Hypothalamus (tissue), 51 donors: ENCODE data around the gene PHF19.

Experiments
- DNase-seq, 51 donors: peaks; one replicate each; lab custom pipeline; 2025; lab: John Stamatoyannopoulos, UW

PHF19 gene

GRCh38 chr9:120856700-120857099 is 20.3 kb downstream of the PHF19 start:
- no peak for DNase-seq

GRCh38 chr9:120855827-120856670 is 20.9 kb downstream of the PHF19 start:
- DNase-seq = no peak

DNA sequence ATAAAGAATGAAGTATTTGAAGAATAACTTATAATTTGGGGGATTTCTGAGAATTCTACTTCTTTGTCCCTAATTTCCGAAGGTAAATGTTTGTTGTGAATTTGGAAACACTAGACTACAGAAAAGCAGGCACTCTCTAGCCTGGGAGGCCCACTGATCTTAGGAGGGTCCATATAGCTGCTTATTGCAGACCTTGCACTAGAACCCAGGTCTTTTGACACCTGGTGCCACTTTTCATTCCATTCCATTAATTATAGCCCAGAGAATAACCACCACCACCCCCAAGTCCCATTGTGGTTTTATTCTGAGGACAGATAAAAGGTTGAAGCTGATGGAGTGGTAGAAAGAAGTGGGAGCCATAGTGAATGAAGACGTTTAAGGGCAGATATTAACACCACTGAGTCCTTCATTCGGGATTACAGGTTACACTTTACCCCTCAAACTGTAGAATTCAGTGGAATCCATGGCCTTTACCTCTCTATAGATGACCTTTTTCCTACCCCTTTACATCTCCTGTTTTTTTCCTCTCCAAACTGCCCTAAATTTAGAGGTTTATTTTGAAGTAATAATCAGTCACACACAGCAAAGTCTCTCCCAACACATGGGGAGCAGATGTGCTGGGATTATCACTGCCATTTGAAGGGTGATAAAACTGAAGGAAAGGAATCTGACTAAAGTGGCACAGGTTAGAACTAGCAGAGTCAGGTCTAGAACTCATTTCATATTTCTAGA is 22.2 kb downstream of the PHF19 start:
- no peak for DNase-seq

GRCh38 chr9:120853198-120853597 is 23.8 kb downstream of the PHF19 start:
- DNase-seq = no peak

DNA sequence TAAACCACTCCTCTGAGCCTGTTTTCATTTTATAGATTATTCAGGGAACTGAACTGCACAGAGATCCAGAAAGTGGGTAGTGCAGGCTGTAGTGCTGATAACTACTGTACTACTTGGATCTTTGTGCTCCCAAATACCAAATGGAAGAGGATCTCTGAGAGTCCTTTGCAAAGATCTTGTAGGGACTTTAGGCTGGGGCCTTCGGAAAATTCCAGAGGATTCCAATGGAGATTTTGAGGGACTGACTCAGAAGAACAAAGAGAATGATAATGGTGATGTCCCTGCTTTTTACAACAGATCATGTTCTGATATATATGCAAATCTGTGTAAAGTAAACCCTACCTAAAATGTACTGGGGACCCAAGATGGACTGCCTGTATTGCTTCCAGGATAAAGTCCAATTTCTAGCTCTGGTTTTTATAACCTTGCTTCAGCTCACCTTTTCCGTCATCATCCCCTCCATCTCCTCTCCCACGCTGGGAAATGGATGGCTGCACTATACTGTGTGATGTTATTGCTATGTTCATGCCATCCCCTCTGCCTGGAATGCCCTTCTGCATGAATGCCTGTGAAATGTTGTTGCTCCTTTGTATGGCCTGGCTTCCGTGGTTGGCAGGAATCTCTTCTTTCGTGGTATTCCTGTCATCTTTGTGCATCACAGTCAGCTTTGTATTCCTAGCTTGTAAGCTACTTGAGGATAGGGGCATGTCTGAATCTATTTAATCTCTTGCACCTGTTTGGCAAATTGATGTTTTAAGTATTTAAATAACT is 24.6 kb downstream of the PHF19 start:
- no peak for DNase-seq

GRCh38 chr9:120851449-120851848 is 25.5 kb downstream of the PHF19 start:
- DNase-seq = no peak

DNA sequence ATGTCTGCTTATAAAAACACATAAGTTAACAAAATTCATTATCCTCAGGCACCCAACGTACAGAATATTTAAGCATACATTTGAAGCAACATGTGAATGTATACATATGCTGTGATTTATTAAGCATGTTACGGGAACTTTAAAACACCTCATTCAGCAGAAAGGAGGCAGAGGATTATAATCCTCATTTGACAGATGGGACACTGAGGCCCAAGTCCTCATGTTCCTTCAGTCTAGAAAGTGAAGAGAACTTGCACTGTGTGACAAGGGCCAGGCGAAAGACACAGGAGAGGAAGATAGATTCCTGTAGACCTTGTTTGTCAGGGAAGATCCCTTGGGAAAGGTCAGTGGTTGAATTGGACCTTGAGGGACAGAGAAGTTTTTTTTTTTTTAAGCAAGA is 26.7 kb downstream of the PHF19 start:
- no peak for DNase-seq

DNA sequence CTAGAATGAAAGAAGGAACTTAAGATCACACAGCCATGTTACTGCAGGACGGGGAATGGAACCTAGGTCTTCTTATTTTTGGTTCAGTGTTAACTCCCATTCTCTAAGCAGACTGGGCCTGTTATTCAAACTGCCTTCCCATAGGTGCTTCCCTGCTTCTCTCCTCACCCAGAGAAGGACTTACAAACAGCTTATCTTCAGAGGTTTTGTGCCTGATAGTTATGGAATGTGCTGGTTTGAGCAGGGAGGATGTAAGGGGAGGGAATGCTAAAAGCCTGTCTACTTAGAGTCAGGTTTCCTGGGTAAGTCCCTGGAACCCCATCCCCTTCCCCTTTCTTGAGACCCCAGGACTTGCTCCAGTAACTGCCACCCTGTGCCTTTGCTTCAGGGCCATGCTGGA is 30.1 kb downstream of the PHF19 start:
- no peak for DNase-seq

GRCh38 chr9:120846251-120846889 is 30.6 kb downstream of the PHF19 start:
- no peak for DNase-seq

DNA sequence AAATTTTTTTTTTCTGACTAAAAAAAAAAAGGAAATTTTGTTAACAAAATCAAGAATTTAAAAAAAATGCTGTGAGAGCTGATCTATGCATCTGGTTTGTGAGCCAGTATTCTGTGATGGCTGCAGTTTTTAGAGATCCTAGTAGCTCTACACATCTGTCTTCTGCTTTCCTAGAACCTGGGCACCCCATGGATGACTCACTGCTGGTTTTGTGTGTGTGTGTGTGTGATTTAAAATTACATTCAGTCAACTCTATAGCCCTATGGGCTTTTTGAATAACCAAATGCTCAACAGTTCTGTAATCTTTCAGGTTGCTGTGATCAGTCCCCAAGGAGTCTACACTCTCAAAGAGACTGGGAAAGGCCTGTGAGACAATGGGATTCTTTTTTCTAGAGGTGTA is 31.7 kb downstream of the PHF19 start:
- no peak for DNase-seq

DNA sequence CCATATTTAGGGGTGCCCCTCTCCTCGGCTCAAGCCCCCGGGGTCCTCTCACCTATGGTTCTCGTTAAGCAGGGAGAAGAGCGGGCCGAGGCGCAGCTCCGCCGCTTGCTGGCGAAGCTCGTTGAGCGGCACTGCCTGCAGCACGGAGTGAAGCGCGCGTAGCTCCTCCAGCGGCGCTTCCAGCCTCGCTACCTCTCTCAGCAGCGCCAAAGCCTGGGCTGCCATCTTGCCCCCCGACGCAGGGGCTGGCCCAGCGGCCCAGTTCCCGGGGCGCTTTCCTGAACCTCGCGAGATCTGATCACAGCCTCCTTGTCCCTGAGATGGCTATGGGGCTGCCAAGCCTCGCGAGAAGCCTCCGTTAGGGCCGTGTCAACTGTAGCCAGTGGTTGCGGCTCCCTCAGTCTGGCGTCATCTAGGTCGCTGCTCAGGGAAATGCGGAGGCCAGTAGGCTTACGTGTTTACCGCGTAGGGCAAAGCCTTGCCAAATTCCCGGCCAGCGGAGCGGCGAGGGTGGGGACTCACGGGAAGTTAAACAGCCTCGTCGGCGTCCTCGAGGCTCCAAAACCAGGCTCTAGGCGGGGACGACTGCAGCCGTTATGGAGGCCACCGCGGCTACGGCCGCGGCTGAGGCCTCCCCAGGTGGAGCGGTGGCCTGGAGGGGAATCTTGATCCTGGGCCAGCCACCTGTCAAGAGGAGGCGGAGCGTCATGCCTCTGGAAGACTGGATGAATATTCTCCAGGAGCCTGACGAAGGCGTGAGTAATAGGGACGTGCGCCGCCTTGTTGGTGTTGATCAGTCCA is 34.1 kb downstream of the PHF19 start, which contains the start of gene PSMD5:
TSS of gene PSMD5 (minus strand) at position 238 of the 801 bp plus-strand sequence. CDS start at position 225, 13 bp downstream.
- DNase-seq = peak; percentile 28 to 97 (median 88)

- DNase-seq = peak in 3 of 51 donors; percentile 18 to 51 (median 23)
Measured at GRCh38 chr9:120841930-120842684, 34.9 kb downstream of the PHF19 start.

- DNase-seq = no peak
Measured at GRCh38 chr9:120839146-120839545, 37.8 kb downstream of the PHF19 start.

DNA sequence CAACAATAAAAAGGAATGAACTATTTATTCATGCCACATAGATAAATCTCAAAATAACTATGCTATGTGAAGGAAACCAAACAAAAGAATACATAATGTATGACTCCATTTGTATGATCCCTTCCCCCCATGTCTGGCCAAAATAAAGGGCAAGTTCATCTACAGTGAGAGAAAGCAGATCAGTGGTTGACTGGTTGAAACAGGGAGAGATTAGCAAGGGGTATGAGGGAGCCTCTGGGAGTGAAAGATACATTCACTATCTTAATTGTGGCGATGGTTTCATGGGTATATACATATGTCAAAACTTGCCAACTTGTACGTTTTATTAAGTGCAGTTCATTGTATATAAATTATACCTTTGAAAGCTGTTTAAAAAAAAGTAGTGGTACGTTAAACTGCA is 39.1 kb downstream of the PHF19 start:
- DNase-seq = no peak

- DNase-seq = no peak
Measured at GRCh38 chr9:120833325-120833724, 43.7 kb downstream of the PHF19 start.

GRCh38 chr9:120832807-120833206 is 44.2 kb downstream of the PHF19 start:
- no peak for DNase-seq

GRCh38 chr9:120830865-120831264 is 46.1 kb downstream of the PHF19 start:
- DNase-seq = no peak

DNA sequence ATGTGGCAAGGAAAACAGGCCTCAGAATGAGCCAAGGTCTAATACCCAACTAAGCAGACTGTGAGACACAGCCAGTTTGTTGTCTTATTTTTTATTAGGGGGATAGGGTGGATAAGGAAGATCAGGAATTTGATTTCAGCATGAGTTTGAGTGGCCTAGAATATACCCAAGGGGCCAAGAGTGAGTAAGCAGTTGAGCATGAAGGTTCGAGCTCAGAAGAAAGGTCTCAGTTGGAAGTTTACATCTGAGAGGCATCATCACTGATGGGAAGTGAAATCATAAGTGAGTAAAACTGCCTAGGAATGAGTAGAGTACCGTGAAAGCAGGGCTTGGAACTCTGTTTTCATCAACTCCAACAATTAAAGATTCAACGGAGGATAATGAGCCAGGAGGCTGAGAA is 46.8 kb downstream of the PHF19 start:
- no peak for DNase-seq

DNA sequence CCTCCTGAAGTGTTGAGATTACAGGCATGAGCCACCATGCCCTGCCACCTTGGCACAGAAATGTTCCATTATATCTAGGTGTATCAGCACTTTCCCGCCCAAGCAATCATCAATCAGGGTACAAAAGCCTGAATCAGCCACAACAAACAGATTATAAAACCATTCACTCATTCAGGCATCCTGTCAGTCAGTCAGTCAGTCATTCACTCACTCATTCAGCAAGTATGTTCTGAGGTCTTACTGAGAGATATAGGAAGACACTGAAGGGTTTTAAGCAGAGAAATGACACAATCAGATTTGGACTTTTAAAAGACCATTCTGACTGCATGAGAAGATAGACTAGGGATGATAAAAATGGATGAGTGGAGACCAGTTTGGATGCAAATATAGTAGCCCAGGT is 47.3 kb downstream of the PHF19 start:
- DNase-seq = no peak
